Activated CD4-positive, CD25-positive, alpha-beta regulatory T cell treated with anti-CD3 and anti-CD28 coated beads, Interleukin-2, amount 50 U/mL, for 24 hours (primary cell): ENCODE results near the gene ZNF330.

Experiments
- ATAC-seq, 2 donors: fragments of 150-1000 bp; cut with Tn5 transposase; one replicate each; pipeline ENCODE4 v1.10.0; 2021; ENCODE audit warnings: mild to moderate bottlenecking in 1 of 2, moderate library complexity in 1 of 2

Gene ZNF330

GRCh38 chr4:141238186-141238585 is 17.5 kb downstream of the ZNF330 start:
- no peak for ATAC-seq

- ATAC-seq: no peak
Observed at GRCh38 chr4:141240259-141240658, 19.6 kb downstream of the ZNF330 start.

GRCh38 chr4:141240671-141241070 is 20.0 kb downstream of the ZNF330 start:
- ATAC-seq: no peak

- no peak for ATAC-seq
Observed at GRCh38 chr4:141241986-141242385, 21.3 kb downstream of the ZNF330 start.

GRCh38 chr4:141244419-141244818 is 23.7 kb downstream of the ZNF330 start:
- ATAC-seq: no peak

- peak; percentile 51 to 67 for ATAC-seq
Observed at GRCh38 chr4:141246243-141246642, 25.5 kb downstream of the ZNF330 start.

GRCh38 chr4:141246683-141247429 is 26.2 kb downstream of the ZNF330 start:
- ATAC-seq: peak; percentile 53 to 65

GRCh38 chr4:141247430-141247780 is 26.7 kb downstream of the ZNF330 start:
- ATAC-seq: no peak

- no peak for ATAC-seq
Observed at GRCh38 chr4:141248029-141248428, 27.3 kb downstream of the ZNF330 start.

GRCh38 chr4:141248486-141248885 is 27.8 kb downstream of the ZNF330 start:
- ATAC-seq: no peak

- no peak for ATAC-seq
Observed at GRCh38 chr4:141254326-141254725, 33.6 kb downstream of the ZNF330 start.

GRCh38 chr4:141255016-141255415 is 34.3 kb downstream of the ZNF330 start:
- ATAC-seq: no peak

GRCh38 chr4:141258558-141258957 is 37.9 kb downstream of the ZNF330 start:
- no peak for ATAC-seq

GRCh38 chr4:141275834-141276233 is 55.1 kb downstream of the ZNF330 start:
- ATAC-seq: no peak

GRCh38 chr4:141283152-141283551 is 62.5 kb downstream of the ZNF330 start:
- ATAC-seq: no peak

- ATAC-seq: no peak
Observed at GRCh38 chr4:141283563-141283962, 62.9 kb downstream of the ZNF330 start.
